ENCODE measurements around the gene RNF5.
"Not testable (repeated sequence)": the region's sequence is repeated elsewhere in the genome, so short reads cannot be mapped to it uniquely, and the experiment has no call there.

RNF5 gene, protein sequence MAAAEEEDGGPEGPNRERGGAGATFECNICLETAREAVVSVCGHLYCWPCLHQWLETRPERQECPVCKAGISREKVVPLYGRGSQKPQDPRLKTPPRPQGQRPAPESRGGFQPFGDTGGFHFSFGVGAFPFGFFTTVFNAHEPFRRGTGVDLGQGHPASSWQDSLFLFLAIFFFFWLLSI

GRCh38 chr6:32177788-32178546, at the start of gene RNF5:
RNF5 (plus strand) TSS chr6:32178405; CDS start chr6:32178512, 107 bp downstream.
- peak; percentile 98 for DNase-seq

DNA sequence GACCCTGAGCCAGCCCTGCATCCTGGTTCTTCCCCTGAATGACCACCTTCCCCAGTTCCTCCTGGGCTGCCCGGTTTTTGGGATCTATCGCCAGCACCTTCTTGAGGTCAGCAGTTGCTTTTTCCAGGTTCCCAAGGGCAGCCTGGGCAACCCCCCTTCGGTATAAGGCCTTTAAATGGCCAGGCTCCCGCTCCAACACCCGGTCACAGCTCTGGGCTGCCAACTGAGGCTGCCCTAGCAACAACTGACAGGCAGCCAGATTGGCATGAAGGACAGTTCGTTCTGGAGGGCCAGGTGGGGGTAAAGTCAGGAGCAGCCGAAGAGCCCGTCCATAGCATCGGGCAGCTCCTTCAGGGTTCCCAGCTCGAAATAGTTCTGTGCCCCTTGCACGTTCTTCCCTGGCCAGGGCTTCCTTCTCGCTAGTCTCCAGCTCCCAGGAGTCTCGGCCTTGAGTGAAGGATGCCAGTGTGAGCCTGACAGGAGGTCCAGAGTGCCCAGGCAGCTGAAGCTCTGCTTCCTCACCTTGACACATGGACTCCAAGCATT, 49.4 kb upstream of the RNF5 start:
- DNase-seq, result no peak

DNA sequence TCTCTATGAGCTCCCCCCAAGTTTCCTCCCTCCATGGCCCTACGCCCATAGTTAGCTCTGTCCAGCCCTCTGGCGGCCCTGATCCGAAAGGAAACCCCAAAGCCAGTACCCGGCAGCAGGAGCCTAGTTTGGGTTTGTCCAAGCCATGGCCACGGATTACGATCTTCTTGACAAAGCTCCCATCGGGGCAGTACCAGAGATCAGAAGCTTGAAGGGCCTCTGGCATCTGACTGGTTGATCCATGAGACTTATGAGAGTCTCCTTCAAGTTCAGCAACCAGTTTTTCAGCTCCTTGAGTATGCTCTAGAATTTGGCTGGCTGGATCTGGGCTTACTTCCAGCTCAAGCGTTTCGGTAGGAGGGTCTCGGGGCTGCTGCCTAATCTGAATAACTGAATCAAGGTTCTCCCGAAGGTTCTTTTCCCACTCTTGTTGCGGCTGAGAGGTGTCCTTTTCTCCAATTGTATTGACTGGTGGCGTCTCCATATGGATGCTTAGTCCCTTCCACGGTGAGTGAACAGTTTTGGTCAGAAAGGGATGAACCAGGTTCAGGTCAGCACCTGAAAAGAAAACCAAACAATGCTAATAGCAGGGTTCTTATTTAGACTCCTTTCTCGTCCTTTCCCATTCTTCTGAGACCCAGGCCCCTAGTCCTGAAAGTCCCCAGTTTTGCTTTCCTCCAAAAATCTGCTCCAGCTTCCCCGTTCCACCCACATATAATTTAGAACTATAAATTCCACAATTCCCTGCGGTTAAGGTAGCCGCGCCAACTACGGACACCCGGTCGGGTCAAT, 48.7 kb upstream of the RNF5 start:
- no peak for DNase-seq

DNA sequence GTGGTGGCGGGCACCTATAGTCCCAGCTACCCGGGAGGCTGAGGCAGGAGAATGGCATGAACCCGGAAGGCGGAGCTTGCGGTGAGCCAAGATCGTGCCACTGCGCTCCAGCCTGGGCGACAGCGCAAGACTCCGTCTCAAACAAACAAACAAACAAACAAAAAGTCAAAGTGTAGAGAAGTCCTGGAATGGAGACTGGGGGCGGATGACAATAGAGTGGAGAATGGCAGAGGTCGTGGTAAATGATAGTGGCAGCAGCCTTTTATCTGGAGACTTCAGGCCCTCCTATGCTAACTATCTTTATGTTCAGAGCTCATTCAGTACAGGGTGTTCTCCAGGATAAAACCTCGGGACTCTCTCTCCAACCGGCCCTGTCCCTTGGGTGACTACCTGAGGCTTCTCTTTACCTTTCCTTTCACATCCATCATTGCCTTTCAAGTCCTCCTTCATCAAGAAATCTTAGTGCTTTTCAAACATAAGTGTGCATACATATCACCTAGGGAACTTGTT, 46.7 kb upstream of the RNF5 start:
- no peak for DNase-seq

GRCh38 chr6:32132110-32132509, 46.1 kb upstream of the RNF5 start:
- no peak for DNase-seq

GRCh38 chr6:32133786-32134185, 44.4 kb upstream of the RNF5 start:
- DNase-seq, result no peak

- DNase-seq, result no peak
Measured at GRCh38 chr6:32137454-32137853, 40.8 kb upstream of the RNF5 start.

- DNase-seq, result no peak
Measured at GRCh38 chr6:32139590-32139989, 38.6 kb upstream of the RNF5 start.

- DNase-seq, result no peak
Measured at GRCh38 chr6:32140420-32141046, 37.7 kb upstream of the RNF5 start.

- DNase-seq, result not testable (repeated sequence)
Measured at GRCh38 chr6:32144238-32144637, 34.0 kb upstream of the RNF5 start.

- DNase-seq, result no peak
Measured at GRCh38 chr6:32146287-32146686, 31.9 kb upstream of the RNF5 start.

DNA sequence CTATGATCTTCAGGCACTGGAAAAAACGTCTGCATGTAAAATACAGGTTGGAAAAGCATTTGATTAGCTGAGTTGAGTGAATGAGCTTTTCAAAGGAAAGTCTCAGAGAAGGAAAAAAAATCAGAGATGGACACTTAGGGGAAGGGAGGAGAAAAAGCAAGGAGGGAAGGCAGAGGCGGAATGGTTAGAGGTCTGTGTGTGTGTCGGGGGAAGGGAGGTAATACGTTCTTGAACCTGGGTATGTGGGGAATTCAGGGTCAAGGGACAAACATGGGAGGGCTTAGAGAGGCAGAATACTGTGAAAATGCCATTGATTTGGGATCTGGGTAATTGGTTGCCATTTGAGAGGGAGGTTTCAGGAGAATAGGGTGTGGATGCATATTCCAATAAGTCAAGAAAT, 31.5 kb upstream of the RNF5 start:
- DNase-seq, result no peak

DNA sequence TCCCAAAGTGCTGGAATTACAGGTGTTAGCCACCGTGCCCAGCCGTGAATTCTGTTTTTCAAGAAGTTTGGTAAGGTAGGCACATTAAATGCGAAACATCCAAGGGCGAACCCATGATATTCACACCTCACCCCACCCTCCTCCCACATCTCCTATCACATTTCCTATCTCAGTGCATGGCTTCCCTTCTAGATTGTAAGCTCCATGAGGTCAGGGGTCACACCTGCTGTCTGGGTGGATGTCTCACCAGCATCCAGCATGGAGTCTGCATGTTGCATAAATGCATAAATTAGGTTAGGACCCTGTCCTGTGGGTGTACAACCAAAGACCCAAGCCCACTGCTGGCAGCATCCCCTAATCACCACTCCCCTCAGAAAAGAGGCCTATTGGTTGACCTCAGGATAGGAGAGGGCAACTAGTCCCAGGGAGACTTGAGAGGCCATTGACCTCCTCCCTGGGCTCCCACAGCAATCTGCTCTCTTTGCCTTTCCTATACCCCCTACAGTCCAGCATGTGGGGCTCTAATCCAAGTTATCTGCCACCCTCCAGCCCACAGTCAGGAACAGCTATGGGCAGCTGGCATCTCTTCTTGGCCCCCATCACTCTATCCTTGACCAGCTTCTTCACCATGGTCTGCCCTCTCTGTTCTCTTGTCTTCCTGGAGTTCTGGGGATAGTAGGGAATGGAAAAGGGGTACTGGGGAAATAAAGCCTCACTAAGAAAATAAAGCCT, 30.6 kb upstream of the RNF5 start:
- DNase-seq, result no peak

DNA sequence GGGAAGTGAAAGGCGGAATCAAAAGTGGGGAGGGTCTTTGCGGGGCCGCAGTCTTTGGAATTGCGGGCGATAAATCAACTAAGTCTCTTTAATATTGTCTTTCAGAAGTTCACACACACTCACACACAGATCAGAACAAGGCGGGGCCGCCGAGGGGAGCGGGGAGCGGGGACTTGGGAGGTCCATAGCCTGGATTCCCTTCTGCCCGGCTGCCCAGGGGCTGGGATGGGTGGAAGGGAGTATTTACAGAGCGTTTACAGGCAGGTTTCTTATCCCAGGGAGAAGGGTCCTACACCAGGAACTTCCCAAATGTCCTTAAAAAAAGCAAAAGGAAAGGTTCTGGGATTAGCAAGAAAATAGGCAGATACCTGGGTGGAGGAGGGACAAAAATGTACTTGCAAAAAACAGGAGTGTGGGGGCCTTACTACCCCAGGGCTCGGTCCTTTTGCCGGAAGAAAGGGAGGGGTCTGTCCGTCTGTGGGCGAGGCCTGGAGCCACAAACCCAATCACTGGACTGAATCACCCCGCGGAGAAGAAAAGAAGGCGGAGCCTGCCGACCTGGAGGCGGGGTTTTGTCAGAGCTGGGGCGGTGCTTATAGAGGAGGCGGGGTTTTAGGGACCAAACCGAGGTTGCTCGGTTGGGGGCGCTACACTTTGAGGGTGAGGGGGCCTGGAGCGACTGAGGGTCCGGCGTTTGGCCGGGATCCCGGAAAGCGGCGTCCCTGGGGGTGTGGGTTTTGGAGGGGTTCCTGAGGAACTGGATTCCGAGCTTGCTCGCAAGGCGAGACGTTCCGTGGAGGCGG, 29.7 kb upstream of the RNF5 start:
- no peak for DNase-seq

GRCh38 chr6:32149092-32149755, 29.0 kb upstream of the RNF5 start:
- no peak for DNase-seq

GRCh38 chr6:32149932-32150870, 28.0 kb upstream of the RNF5 start:
- DNase-seq, result no peak

DNA sequence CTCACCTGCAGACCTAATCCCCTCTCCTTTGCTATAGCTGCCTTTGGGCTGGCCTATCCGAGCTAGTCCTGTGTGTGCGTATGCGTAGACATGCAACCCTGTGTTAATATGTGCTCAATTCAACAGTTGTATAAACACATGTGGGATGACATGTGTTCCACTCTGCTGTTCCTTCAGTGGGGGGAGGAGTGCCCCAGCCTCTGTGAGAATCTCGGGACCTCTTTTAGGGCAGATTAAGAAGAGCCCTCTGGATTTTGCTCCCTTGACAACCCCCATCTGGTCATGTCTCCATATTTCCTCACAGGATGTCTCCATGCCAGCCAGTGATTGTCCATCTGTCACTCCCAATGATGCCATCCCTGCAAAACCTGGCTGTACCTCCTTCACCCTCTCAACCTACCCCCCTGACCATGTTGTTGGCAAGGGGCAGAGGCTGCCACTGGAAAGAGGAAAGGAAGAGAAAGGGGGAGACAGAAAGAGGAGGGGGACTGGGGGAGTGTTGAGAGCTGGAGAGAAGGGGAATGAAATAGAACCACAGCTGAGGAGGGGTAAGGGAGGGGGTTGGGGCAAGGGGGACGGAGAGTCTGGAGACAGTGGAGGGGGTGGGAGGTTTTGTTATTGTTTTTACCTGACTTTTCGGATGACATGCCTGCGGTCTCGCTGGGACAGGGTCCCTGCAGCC, 26.9 kb upstream of the RNF5 start:
- DNase-seq, result no peak

- no peak for DNase-seq
Measured at GRCh38 chr6:32151863-32152768, 26.1 kb upstream of the RNF5 start, which contains the start of gene PRRT1. PRRT1 (minus strand) TSS chr6:32151939; CDS start chr6:32151827, 112 bp downstream.
